SKM-1 treated with dmso at 0.1 percent for 144 hours (cell line): ENCODE measurements around the gene IGSF21.
"Not testable (repeated sequence)": the region's sequence is repeated elsewhere in the genome, so short reads cannot be mapped to it uniquely, and the experiment has no call there.

Source experiments
- DNase-seq: peaks from one replicate; lab custom pipeline; 2025; ENCODE audit not compliant: unreplicated experiment; lab: John Stamatoyannopoulos, UW

Gene IGSF21

DNA sequence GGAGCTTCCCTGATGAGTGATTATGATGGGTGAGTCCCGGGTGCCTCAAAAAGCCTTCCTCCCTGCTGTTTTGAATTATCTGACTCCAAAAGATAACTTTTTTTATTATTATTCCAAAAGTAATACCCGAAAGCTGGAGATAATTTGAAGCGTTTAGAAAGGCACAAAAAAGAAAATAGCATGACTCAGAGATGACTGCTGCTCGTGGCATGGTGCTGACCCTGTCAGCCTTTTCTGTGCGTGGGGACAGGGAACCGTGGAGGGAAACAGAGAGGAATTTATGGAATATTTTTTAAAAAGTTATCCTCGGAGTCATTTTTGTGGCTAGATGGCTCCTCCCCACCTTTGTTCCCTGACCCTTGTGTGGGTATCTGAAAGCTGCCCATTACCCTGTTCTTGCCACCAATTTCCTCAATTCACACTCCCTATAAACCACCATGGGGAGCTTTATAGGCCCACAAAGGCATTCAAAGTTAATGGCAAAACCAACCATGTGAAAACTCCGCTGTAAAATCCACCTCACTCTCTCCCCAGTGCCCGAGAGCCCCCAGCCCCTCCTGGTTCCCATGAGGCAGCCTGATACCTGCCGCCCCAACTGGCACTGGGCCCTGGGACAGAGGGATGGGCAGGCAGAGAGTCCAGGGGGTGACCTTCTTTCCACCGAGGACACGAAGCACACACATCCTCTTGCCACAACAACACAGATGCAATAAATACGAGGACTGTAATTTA, 37.5 kb downstream of the IGSF21 start:
- no peak for DNase-seq

DNA sequence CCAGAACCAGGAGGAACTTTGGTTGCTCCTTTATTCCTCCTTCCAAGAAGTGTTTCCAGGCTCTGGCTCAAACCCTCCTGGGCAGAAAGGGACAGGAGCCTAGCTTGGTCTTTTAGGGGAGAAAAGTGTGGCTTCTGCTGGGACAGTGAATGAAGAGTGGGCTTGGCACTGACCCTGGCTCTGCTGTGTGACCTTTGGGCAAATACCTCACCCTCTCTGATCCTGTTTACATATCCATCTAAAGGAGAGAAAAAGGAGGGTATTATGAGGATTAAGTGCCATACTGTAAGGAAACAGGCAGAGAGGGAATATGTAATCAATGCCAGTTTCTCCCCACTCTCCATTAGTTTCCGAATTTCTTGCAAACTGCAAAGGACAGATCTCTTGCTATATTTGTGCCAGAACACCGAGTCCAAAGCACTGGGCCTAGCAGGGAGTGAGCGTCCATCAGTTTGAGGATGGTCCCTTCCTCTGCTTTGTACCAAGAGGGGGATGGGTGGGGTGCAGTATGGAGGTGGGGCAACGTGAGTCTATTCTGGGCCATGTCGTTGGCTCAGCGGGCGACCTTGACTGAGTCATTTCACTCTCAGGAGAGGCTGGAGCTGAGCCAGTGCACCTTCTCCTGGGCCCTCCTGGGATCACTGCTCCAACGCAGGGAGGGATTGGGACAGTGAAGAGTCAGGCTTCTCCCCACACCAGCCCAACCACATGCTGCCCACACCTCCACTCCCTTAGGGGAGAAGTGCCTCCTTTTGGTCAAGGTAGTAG, 38.4 kb downstream of the IGSF21 start:
- no peak for DNase-seq

DNA sequence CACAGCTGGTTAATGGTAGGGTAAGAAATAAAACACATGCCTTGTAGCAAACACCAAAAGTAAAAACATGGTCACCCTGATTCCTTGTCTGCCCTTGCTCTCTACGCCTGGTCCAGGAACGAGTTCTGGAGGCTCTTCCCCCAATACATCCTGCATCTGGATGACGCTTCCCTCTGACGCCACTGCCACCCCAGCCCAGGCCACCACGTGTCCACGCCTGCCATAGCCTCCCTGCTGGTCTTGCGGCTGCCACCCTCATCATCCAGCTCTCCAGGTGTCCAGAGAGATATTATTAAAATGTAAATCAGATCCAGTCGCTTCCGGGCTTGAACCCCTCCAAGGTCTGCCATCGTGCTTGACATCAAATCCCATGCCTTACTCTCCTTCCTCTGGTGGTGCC, 39.3 kb downstream of the IGSF21 start:
- no peak for DNase-seq

DNA sequence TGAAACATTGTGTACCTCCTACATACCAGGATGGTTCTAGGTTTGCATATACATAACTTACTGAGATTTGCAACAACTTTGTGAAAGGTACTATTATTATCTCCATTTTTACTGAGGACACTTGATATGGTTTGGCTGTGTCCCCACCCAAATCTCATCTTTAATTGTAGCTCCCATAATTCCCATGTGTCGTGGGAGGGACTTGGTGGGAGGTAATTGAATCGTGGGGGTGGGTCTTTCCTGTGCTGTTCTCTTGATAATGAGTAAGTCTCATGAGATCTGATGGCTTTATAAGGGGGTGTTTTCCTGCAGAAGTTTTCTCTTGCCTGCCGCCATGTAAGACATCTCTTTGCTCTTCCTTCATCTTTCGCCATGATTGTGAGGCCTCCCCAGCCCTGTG, 40.1 kb downstream of the IGSF21 start:
- DNase-seq = no peak

DNA sequence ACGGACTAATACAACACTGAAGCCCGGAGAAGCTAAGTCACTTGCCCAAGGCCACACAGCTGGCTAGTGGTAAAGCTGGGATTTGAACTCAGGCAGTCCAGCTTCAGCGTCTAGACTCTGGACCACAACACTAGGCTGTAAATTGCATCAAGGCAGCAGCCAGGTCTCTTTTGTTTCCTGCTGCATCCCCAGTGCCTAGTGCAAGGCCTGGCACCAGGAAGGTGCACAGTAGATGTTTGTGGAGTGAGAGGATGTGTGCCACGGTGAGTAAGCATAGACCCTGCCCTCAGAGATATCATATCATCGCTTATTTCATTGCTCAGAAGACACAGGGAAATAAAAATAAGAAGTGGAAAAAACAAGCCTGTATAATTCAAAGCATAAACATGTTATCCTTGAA, 40.9 kb downstream of the IGSF21 start:
- DNase-seq = no peak

DNA sequence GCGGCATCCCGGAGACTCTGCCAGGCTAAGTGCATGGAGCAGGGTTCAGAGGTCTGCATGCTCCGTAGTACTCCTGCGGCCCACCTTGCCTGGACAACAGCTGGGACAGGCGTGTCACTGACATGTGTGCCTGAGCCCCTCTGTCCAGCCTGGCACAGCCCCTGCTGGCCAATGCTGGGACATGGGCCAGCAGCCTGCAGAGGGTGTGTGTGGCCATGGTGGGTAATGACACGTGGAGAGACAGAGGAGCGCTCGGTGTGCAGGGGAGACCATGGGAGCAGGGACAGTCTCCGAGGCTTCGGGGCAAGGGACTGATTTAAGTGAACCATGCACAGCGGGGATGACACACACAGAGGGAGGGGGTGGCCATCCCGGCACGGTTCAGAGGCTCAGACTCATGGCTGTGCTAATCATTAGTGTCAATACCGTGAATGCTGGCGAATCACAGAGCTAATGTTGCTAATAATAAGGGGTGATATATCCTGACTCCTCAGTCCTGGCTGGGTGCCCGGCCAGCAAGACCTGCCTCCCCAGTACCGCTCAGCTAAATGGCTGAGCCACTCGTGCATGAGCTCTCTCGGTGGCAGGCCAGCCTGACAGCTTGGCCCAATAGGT, 41.5 kb downstream of the IGSF21 start:
- DNase-seq = no peak

DNA sequence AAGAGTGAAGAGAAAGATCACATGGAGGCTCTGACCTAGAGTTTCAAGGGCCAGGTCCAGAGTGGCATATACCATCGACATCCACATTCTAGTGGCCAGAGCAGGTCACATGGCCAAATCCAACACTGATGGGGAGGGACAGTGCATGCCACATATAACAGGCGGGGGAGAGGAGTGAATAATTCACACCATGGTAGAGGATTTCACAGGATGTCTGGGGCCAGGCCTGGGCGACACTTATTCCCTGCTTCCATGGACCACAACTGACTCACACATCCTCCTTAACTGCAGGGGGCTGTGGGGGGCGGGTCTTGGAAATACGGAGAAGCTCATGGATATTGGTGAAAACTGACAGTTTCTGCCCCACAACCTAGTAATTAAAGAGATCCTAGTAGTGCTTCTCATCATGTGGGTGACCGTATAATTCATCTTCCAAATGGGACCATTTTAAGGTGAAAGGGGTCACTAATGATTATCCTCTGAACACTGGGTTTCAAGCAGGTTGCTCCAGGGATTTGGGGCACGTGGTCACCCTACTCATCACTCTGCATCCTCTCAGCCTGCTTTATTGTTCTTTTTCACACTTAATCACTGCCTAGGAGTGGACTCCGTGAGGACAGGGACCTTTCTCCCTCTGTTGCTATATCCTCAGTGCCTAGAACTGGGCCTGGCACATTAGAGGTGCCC, 44.0 kb downstream of the IGSF21 start:
- DNase-seq = no peak

DNA sequence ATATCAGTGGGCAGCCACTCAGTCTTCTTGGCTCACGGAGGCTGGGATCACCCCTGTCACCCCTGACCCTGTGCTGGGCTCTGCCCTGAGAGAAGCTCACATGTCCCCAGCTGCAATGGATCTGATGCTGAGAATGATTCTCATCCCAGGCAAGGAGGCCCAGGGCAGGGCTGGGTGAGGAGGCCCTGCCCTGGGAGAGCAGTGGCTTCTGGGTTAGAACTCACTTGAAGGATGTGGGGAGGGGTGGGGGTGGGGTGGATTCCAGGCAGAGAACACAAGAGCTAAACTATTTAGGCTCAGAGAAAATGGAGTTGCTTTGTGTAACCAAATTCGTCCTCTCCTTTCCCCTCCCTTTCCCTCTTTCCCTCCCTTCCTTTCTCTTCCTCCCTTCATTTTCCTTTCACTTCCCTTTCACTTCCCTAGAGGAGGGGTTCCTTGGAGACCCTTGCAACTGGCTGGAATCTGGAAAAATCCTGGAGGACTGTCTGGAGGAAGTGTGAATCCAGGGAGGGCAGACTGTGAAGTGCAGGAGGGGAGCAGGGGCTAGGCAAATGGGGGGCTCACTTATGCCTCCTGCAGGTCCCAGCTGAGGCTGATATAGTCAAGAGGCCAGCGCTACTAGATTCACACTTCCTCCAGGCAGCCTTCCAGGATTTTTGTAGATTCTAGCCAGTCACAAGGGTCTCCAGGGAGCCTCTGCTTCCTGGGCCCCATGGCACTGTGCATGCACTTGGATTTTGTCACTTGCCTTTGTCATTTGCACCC, 47.0 kb downstream of the IGSF21 start:
- DNase-seq = no peak

DNA sequence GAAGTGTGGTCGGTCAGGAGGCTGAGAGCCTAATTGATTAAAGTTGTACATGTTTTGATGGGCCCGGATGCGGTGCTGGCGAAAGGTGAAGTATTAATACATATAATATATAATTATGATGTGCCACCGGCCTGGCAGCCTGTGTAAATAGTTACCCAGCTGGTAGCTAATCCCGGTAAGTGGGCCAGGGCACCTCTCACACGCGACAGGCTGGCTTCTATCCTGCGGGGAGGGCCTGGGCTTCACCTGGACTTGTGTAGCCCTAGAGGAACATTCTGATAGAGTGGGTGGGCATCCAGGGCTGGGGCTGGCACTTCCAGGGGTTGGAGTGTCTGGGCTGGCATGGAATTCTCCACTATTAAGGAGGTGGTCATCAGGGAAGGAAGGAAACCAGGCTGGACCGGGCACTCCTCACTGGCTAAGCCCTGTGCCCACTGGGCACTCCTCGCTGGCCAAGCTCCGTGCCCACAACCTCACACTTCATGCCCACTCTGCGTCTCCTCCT, 48.3 kb downstream of the IGSF21 start:
- no peak for DNase-seq

DNA sequence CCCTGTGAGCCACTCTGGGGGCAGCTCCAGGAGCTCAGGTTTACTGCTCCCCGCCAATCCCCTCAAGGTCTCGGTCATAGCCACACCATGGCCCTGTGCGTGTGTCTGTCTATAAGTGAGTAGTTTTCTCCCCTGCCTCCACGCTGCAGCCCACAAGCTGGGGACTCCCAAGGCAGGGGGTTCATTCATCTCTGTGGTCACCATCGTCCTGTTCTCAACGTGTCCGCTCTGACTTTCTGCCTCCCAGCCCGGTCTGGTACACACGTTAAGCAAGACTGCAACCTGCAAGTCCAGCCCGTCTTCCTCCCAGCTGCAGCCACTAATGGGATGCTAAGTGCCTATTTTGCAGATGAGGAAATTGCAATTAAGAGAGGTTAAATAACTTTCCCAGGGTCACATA, 49.8 kb downstream of the IGSF21 start:
- DNase-seq = no peak

DNA sequence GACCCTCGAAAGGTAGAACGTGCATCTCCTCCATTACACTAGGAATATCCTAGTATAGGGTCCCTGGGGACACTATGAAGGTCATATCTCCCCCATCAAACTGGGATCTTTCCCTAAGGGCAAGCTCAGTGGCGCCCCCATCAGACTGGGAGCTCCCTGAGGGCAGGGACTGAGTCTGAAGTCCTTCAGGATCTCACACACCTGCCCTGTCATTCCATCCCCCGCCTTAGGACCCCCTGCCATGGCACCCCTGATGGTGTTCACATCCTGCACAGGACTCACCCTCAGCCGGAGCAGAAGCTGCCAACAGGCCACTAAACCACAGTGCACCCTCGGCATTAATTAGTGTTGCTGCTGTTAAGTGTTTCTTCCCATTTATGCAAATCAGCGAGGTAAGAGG, 50.4 kb downstream of the IGSF21 start:
- DNase-seq = no peak

DNA sequence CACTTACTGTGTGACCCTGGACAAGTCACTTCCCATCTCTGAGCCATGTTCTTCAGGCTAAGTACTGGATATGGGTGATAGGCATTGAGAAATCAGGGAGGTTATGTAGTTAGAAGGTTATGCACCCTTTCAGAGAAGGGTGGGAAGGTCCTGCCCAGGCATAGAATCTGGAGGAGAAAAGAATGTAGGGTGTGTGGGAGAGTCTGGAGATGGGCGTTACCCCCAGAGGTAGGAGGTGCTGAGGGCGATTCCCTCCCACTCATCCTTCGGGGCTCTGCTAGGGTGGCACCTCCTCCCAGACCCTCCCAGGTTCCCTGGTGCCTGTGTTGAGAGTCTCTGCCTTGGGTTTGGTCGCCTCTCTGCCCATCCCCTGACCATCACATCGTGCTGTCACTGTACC, 51.1 kb downstream of the IGSF21 start:
- DNase-seq = no peak

DNA sequence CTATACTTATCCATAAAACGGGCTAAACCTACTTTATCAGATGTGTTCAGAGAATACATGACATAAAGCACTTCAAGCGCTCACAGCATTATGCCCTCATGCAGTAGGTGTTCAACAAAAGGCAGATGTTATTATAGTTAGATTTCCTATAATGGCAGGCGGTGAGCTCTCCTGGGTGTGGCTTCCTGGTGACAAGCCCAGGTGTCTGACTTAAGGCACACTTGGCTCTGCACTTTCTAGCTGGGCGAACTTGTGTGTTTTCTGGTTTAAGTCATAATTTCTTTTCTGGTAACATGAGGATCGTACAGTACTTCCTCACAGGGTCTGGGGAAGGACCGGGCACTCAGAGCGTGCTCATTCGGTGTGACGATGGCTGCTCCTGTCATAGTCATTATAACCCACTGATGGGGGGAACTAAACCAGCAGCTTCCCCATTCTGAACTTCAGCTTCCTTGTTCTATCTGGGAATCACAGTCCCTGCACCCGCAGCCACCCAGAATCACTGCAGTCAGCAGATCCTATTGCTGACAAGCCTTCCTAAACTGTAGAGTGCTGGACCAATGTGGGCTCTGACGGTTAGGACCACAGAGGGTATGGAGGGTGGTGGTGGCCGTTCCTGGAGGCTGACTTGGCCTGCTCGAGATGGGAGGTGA, 52.8 kb downstream of the IGSF21 start:
- DNase-seq = peak; percentile 3

DNA sequence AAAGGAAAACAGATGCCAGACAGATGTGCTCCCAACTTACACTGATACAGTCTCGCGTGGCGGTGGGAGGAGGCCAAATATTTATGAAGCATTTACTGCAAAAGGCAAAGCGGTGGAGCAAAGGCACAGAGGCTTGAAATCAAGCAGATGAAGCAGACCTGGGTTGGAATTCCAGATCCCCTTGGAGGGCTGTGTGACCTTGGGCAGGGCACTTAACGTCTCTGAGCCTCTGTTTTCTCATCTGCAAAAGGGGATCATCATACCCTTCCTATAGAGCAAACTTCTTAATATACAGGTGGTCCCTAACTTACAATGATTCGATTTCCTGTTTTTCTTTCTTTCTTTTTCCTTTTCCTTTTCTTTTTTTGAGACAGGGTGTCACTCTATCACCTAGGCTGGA, 54.1 kb downstream of the IGSF21 start:
- DNase-seq = no peak

DNA sequence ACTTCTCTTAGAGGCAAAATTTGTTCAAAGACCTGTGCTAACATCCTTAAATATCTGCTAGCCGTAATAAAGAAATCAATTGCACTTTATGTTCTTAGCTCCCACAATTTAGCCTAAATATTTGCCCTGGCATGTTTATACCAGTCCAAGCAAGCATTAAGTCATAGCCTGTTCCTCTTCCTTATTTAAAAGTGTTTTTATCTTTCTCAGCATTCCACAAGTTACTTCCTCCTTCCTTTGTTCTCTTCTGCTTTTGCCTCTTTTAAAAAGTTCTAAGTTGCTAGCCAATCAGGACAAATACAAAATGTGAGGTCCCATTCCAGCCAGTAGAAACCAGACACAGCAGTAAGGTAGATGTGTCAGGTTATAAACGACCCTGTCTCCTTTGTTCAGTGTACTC, 58.0 kb downstream of the IGSF21 start:
- not testable (repeated sequence) for DNase-seq

DNA sequence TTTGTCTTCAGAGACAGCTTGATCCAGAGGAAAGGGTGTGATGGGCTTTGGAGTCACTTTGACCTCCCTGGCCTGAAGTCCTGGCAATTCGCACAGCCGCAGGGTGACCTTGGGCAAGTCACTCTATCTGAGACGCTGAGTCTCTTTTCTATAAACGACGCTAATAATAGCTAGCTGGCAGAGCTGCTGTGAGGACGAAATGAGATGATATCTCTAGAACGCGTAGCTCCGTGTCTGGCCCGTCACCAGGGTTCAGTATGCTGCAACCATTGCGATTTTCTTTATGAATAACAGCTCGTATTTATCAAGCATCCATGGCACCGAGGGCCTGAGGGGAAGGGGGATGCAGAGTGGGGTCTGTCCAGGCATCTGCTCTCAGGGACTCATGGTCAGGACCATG, 58.7 kb downstream of the IGSF21 start:
- no peak for DNase-seq

DNA sequence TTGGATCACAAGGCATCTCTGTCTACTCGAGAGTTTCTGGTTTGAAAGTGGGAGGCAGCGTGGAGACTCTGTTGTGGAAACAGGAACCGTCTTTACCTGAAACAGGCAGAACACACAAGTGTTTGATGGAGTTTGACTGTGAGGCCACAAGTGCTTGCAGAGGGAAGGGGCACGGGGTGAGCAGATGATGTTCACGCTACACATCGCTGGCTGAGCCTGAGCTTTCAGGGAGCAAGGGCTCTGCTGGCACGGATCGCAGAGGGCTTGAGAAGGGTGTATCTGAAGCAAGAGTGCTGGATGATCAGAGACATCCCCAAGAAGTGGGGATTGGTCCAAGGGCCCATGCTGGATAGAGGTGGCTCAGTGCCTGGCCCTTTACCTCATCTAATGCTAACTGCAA, 59.3 kb downstream of the IGSF21 start:
- no peak for DNase-seq

DNA sequence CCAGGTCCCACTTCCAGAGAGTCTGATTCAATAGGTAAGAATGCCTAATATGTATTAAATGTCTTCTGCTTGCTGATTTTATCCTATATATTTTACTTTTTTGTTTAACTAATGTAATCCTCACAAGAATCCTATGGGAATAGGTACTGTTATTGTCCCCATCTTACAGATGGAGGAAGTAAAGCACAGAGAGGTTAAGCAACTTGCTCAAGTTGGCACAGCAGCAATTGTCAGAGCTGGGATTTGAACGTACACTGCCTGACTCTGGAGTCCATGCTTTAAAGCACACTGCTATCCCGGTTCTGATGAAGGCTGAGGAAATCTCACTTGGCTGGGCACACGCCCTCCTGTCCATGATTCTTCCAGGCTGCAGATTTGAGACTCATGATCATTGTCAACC, 62.8 kb downstream of the IGSF21 start:
- DNase-seq = no peak

DNA sequence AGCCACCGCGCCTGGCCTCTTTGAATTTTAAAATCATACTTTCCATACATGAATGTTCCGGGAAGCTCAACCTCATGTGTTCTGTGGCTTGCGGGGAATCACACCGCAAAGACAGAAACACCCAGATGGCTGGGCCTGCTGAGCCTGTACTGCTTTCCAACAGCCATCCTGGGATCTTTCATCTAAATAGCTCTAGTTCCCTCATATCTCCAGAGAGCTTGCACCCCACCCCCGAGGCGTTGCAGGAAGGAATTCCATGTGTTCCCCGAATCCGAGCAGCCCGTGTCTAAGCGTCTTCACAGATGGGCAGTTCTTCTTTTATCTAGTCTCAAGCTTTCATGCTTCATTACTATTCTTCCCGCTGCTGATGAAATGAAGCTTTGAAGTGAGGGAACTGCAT, 66.4 kb downstream of the IGSF21 start:
- no peak for DNase-seq

DNA sequence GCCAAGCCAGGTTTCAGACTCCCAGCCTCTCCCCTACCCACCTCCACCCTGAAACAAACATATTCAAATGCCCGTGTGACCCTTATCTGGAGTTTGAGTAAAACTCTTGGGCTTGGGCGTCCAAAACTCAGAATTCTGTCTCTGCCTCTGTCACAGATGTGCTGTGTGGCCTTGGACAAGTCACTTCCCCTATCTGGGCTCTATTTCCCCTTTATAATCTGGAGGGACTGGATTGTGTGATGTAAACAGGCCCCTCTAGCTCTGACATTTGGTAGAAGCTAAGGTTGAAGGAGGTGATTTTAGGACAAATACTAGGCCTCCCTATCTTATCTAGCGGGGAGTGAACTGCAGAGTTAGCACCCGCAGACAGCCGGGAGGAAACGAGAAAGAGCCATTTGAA, 67.5 kb downstream of the IGSF21 start:
- DNase-seq = no peak
